H1 (cell line): ENCODE results near the gene WTIP. TPM values are rescaled to one million over a fixed set of nuclear protein-coding genes. Genes with fewer than 3 reads are reported as not detected.

Source experiments
- CTCF ChIA-PET: fragments of 300-600 bp; sonication (Branson Sonifier 250); formaldehyde crosslinking; loops from one replicate; lab custom pipeline; 2021; ENCODE audit not compliant: partially characterized antibody; lab: Charles Lee
- POLR2A ChIA-PET: fragments of 300-600 bp; sonication (Branson Sonifier 250); formaldehyde crosslinking; loops from one replicate; lab custom pipeline; 2021; ENCODE audit warnings: inconsistent platforms; ENCODE audit not compliant: partially characterized antibody; lab: Charles Lee
- DNase-seq, 2 experiments: peaks; one replicate each; pipeline versions ENCODE4 v3.0.0 to v3.0.0-alpha.2; 2010 to 2022; ENCODE audit warnings: low spot score in 2 of 2, low read depth in 1 of 2, mixed read lengths in 1 of 2
- FAIRE-seq: peaks from 2 replicates; lab custom pipeline; 2011; peaks lifted over from hg19 to GRCh38; lab: Jason Lieb, UNC
- H2AFZ ChIP-seq: 2 replicates; pipeline ENCODE4 v1.8.1; 2012; ENCODE audit warnings: low read length, inconsistent platforms
- H2AK5ac ChIP-seq: 2 replicates; pipeline ENCODE4 v1.6.1; 2013; ENCODE audit warnings: low read depth, low read length
- H2BK120ac ChIP-seq: replicated peaks from 2 replicates; pipeline ENCODE3; 2013; ENCODE audit warnings: low read depth, low read length, inconsistent platforms
- H2BK12ac ChIP-seq: 2 replicates; pipeline ENCODE4 v1.6.1; 2013; ENCODE audit warnings: low read depth, low read length
- H2BK15ac ChIP-seq: 2 replicates; pipeline ENCODE4 v1.6.1; 2013; ENCODE audit warnings: low read length
- H2BK20ac ChIP-seq: 2 replicates; pipeline ENCODE4 v1.6.1; 2013; ENCODE audit warnings: low read length
- H2BK5ac ChIP-seq: 2 replicates; pipeline ENCODE4 v1.6.1; 2013; ENCODE audit warnings: low read depth, low read length
- H3K14ac ChIP-seq: 2 replicates; pipeline ENCODE4 v1.6.1; 2013; ENCODE audit warnings: inconsistent platforms; ENCODE audit not compliant: insufficient read length
- H3K18ac ChIP-seq: 2 replicates; pipeline ENCODE4 v1.6.1; 2013; ENCODE audit warnings: low read length; ENCODE audit errors: extremely low read depth
- H3K23ac ChIP-seq: 2 replicates; pipeline ENCODE4 v1.6.1; 2013; ENCODE audit warnings: inconsistent platforms; ENCODE audit not compliant: insufficient read length
- H3K23me2 ChIP-seq: 2 replicates; pipeline ENCODE4 v1.6.1; 2013; ENCODE audit warnings: low read depth, low read length
- H3K27ac ChIP-seq: 2 replicates; pipeline ENCODE4 v1.6.1; 2011; ENCODE audit warnings: low read depth, low read length, inconsistent platforms
- H3K27me3 ChIP-seq, 4 experiments: replicated peaks in 1 of 4; 1 replicate in 1 of 4; 2 replicates in 3 of 4; pipeline versions ENCODE4 v1.6.1 to v1.8.1; 2011 to 2013; ENCODE audit warnings: low read length in 3 of 4, mild to moderate bottlenecking in 3 of 4, inconsistent platforms in 2 of 4, mixed read lengths in 2 of 4, moderate library complexity in 1 of 4; ENCODE audit not compliant: control insufficient read depth in 3 of 4, insufficient read depth in 3 of 4; ENCODE audit errors: extremely low read depth in 1 of 4
- H3K36me3 ChIP-seq, 4 experiments: 2 replicates each; pipeline versions ENCODE4 v1.6.1 to v1.8.1; 2011 to 2013; ENCODE audit warnings: mild to moderate bottlenecking in 4 of 4, low read length in 3 of 4, moderate library complexity in 2 of 4, control low read depth in 1 of 4, inconsistent platforms in 1 of 4; ENCODE audit not compliant: insufficient read depth in 4 of 4, control insufficient read depth in 2 of 4
- H3K4ac ChIP-seq: replicated peaks from 2 replicates; pipeline ENCODE3; 2013; ENCODE audit warnings: low read length, low read depth, mixed read lengths, inconsistent platforms; ENCODE audit not compliant: insufficient read length
- H3K4me1 ChIP-seq, 4 experiments: replicated peaks in 1 of 4; 1 replicate in 1 of 4; 2 replicates in 3 of 4; pipeline versions ENCODE4 v1.6.1 to v1.8.1; 2011 to 2013; ENCODE audit warnings: low read length in 3 of 4, inconsistent platforms in 2 of 4, mixed read lengths in 1 of 4; ENCODE audit not compliant: insufficient read depth in 4 of 4, control insufficient read depth in 3 of 4
- H3K4me2 ChIP-seq, 2 experiments: 2 replicates each; pipeline versions ENCODE4 v1.6.1 to v1.8.1; 2011 to 2013; ENCODE audit warnings: low read depth in 2 of 2, low read length in 2 of 2, control low read depth in 1 of 2, inconsistent platforms in 1 of 2, mild to moderate bottlenecking in 1 of 2; ENCODE audit not compliant: insufficient read depth in 1 of 2
- H3K4me3 ChIP-seq, 4 experiments: fragments of 200-600, 300-600 bp in 1 of 4; sonication (generic), shearing (Covaris generic), sonication (Bioruptor Twin) in 1 of 4; 2 replicates each; pipeline versions ENCODE4 v1.5.1 to v1.8.1; 2011 to 2016; ENCODE audit warnings: low read length in 4 of 4, low read depth in 3 of 4, control low read depth in 2 of 4, inconsistent platforms in 2 of 4, mild to moderate bottlenecking in 2 of 4, mixed read lengths in 1 of 4, moderate library complexity in 1 of 4; ENCODE audit not compliant: insufficient read depth in 2 of 4; ENCODE audit errors: extremely low read depth in 1 of 4
- H3K56ac ChIP-seq: replicated peaks from 2 replicates; pipeline ENCODE3; 2013; ENCODE audit warnings: low read depth, mild to moderate bottlenecking, mixed read lengths, low read length, inconsistent platforms; ENCODE audit not compliant: insufficient read length
- H3K79me1 ChIP-seq: 2 replicates; pipeline ENCODE4 v1.6.1; 2013; ENCODE audit warnings: low read depth, low read length, control low read depth
- H3K79me2 ChIP-seq, 2 experiments: 2 replicates each; pipeline versions ENCODE4 v1.6.1 to v1.8.1; 2012 to 2013; ENCODE audit warnings: low read length in 2 of 2, mild to moderate bottlenecking in 2 of 2, inconsistent platforms in 1 of 2; ENCODE audit not compliant: insufficient read depth in 2 of 2, control insufficient read depth in 1 of 2
- H3K9ac ChIP-seq, 4 experiments: replicated peaks in 1 of 4; 1 replicate in 1 of 4; 2 replicates in 3 of 4; pipeline versions ENCODE4 v1.6.1 to v1.8.1; 2011 to 2013; ENCODE audit warnings: low read depth in 3 of 4, low read length in 3 of 4, control low read depth in 2 of 4, mild to moderate bottlenecking in 2 of 4, moderate library complexity in 2 of 4, inconsistent platforms in 1 of 4; ENCODE audit errors: extremely low read depth in 1 of 4
- H3K9me3 ChIP-seq, 2 experiments: 2 replicates each; pipeline versions ENCODE4 v1.6.1 to v1.8.1; 2012 to 2013; ENCODE audit warnings: mild to moderate bottlenecking in 2 of 2, moderate library complexity in 2 of 2, control low read depth in 1 of 2, inconsistent platforms in 1 of 2, low read depth in 1 of 2, low read length in 1 of 2, mixed read lengths in 1 of 2; ENCODE audit not compliant: insufficient read depth in 2 of 2
- H4K20me1 ChIP-seq, 2 experiments: replicated peaks in 1 of 2; 2 replicates each; pipeline versions ENCODE3 to v1.8.1; 2011 to 2013; ENCODE audit warnings: inconsistent platforms in 2 of 2, low read length in 2 of 2, mild to moderate bottlenecking in 1 of 2; ENCODE audit not compliant: insufficient read depth in 2 of 2, control insufficient read depth in 1 of 2
- H4K5ac ChIP-seq: 2 replicates; pipeline ENCODE4 v1.6.1; 2013; ENCODE audit warnings: low read length, low read depth, mixed read lengths, inconsistent platforms; ENCODE audit not compliant: insufficient read length
- H4K8ac ChIP-seq: 2 replicates; pipeline ENCODE4 v1.8.0; 2013; ENCODE audit warnings: mild to moderate bottlenecking, moderate library complexity, low read length, inconsistent platforms; ENCODE audit not compliant: insufficient read depth; ENCODE audit errors: extremely low read depth
- H4K91ac ChIP-seq: replicated peaks from 2 replicates; pipeline ENCODE3; 2013; ENCODE audit warnings: low read length, mixed read lengths, inconsistent platforms; ENCODE audit not compliant: insufficient read length
- ASH2L ChIP-seq: fragments of 200-600, 300-600 bp; sonication (generic); IDR thresholded peaks from one replicate; pipeline ENCODE4 v1.7.1; 2017; ENCODE audit warnings: low read length
- CBX5 ChIP-seq: fragments of 300-800, 300-1000 bp; sonication (generic); IDR thresholded peaks from 2 replicates; pipeline ENCODE4 v1.7.1; 2016; ENCODE audit warnings: antibody characterized with exemption, low read length, low read depth
- CBX8 ChIP-seq: fragments of 300-800, 300-1000 bp; sonication (generic); IDR thresholded peaks from 2 replicates; pipeline ENCODE4 v1.7.1; 2016; ENCODE audit warnings: low read depth, low read length, borderline replicate concordance
- EGR1 ChIP-seq: IDR thresholded peaks from 2 replicates; pipeline ENCODE4 v1.6.1; 2011; ENCODE audit warnings: low read depth, low read length, borderline replicate concordance
- GABPA ChIP-seq: IDR thresholded peaks from 2 replicates; pipeline ENCODE4 v1.6.1; 2011; ENCODE audit warnings: mild to moderate bottlenecking, low read length, moderate library complexity, borderline replicate concordance; ENCODE audit not compliant: insufficient read depth
- GTF2F1 ChIP-seq: IDR thresholded peaks from 2 replicates; pipeline ENCODE4 v1.6.1; 2012; ENCODE audit warnings: low read depth, low read length, improper control_type of control experiment, borderline replicate concordance
- KDM1A ChIP-seq: fragments of 200-600, 300-600 bp; sonication (generic); IDR thresholded peaks from 2 replicates; pipeline ENCODE4 v1.7.1; 2016; ENCODE audit warnings: mild to moderate bottlenecking, low read length, borderline replicate concordance
- MAFK ChIP-seq: IDR thresholded peaks from 2 replicates; pipeline ENCODE4 v1.6.1; 2012; ENCODE audit warnings: low read depth, mild to moderate bottlenecking, improper control_type of control experiment, low read length
- RAD21 ChIP-seq, 2 experiments: IDR thresholded peaks in 1 of 2; conservative IDR thresholded peaks in 1 of 2; 2 replicates each; pipeline ENCODE4 v1.6.1; 2011; ENCODE audit warnings: low read depth in 2 of 2, low read length in 2 of 2, improper control_type of control experiment in 1 of 2, inconsistent platforms in 1 of 2, mild to moderate bottlenecking in 1 of 2, moderate library complexity in 1 of 2
- SIX5 ChIP-seq: IDR thresholded peaks from 2 replicates; pipeline ENCODE4 v1.6.1; 2011; ENCODE audit warnings: mild to moderate bottlenecking, low read depth, low read length
- SP2 ChIP-seq: IDR thresholded peaks from 2 replicates; pipeline ENCODE4 v1.6.1; 2012; ENCODE audit warnings: mild to moderate bottlenecking, low read length, inconsistent platforms
- SUZ12 ChIP-seq: fragments of 200-600 bp; sonication (generic); IDR thresholded peaks from 2 replicates; pipeline ENCODE4 v1.6.1; 2012; ENCODE audit warnings: mild to moderate bottlenecking, inconsistent platforms, low read length, moderate library complexity, mixed read lengths
- TCF12 ChIP-seq: IDR thresholded peaks from 2 replicates; pipeline ENCODE4 v1.6.1; 2011; ENCODE audit warnings: low read depth, mild to moderate bottlenecking, low read length
- WGBS, 2 experiments: shearing (Covaris generic) in 1 of 2; methylation state at CpG; one replicate each; pipeline versions ENCODE4 v1.1.6 to v1.1.7; 2013 to 2015; ENCODE audit warnings: low lambda C conversion rate in 2 of 2, mixed read lengths in 2 of 2, inconsistent platforms in 1 of 2, low coverage in 1 of 2, missing lambda C conversion rate in 1 of 2; ENCODE audit not compliant: insufficient replicate concordance in 2 of 2, insufficient coverage in 1 of 2, insufficient read length in 1 of 2; ENCODE audit errors: extremely low coverage in 1 of 2, missing lambda C conversion rate in 1 of 2; 5-methylcytosine and 5-hydroxymethylcytosine counted together
- polyA plus RNA-seq, 7 experiments: library from polyadenylated mRNA; depleted of rRNA in 3 of 7; stranded (reverse) in 5 of 7; unstranded in 2 of 7; fragments of >200 nt in 5 of 7; fragments of 200-250 nt in 2 of 7; gene quantifications; 1 replicate in 5 of 7; 2 replicates in 1 of 7; 4 replicates in 1 of 7; pipeline versions ENCODE4 v1.2.1 to v1.2.3, GENCODE V29; 2011 to 2013; ENCODE audit warnings: missing spikeins in 2 of 7, mixed read lengths in 2 of 7
- total RNA-seq: library from RNA; stranded (reverse); fragmentation: NEBNext Ultra II Directional; extraction: Animal tissue kit (Norgen Biotek cat#: 25700); gene quantifications from 2 replicates; pipeline ENCODE4 v1.2.1, GENCODE V29; 2021

Gene WTIP
- total and polyA plus RNA-seq, 2 of the 8 experiments (the other 6 are each of a cell fraction or from before 2014, with no cell fraction given): 8.7 to 15.4 TPM

DNA sequence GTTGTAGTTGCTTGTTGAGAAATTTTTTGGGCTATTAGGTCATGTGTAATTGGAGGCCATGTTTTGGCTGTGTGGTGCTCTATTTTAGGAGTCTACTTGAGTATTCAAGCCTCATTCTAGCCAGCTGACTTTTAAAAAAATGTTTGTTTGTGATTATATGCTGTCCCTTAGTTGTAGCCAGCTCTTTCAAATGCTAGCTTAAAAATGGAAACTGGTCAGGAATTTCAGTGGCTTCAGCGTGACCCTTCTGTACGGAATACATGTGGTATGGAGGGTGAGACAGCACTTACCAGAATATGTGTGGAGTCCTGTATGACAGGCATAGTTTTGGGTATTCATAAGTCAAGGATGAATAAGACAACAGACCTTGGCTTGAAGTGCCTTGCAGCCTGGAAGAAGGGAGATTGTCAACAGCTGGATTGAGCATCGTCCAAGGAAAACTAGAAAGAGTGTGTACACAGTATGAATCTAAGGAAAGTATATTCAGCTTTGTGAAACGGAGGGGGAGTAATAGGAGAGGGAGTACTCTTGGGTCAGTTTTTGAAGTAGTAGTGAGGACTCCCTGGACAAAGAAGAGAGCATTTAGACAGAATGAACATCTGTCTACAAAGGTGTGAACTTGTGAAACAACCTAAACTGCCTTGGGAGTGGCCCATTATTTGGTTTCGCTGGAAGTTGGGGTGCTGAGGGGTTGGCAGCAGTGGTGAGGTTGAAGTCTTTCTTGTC is 20.0 kb upstream of the WTIP start:
- H3K9me3 ChIP-seq: no peaks in the 10 kb centered on the region
- no peaks in the 10 kb centered on the region for H3K4me1 ChIP-seq
- H2AK5ac ChIP-seq: no peak overlapping the region
- no peak overlapping the region for H3K23ac ChIP-seq
- H3K36me3 ChIP-seq: peaks cover 36 to 89% (median 73%) of the 10 kb centered on the region in 4 experiments
- H3K27me3 ChIP-seq: no peaks in the 10 kb centered on the region
- H3K4me3 ChIP-seq: no peak overlapping the region
- no peak overlapping the region for H2BK120ac ChIP-seq
- H3K18ac ChIP-seq: no peak overlapping the region
- H2AFZ ChIP-seq: no peak overlapping the region
- H3K56ac ChIP-seq: no peak overlapping the region
- POLR2A ChIA-PET: interaction anchor here (1.0 to 6.0 kb wide), 4 partner anchors 10 to 27 kb away, joined by 3 to 47 read pairs (median 4); no protein-coding TSS in a partner anchor
- H4K20me1 ChIP-seq: peaks cover 0 to 7% of the 10 kb centered on the region in 2 experiments
- H3K9ac ChIP-seq: no peak overlapping the region
- no peak overlapping the region for H2BK20ac ChIP-seq
- H4K8ac ChIP-seq: no peak overlapping the region
- no peak overlapping the region for H2BK12ac ChIP-seq
- H2BK15ac ChIP-seq: no peak overlapping the region
- H3K79me1 ChIP-seq: peaks cover 9% of the 10 kb centered on the region
- H3K79me2 ChIP-seq: peaks cover 0 to 47% of the 10 kb centered on the region in 2 experiments; a peak in 3 of 4 replicates
- WGBS, 2 experiments: 89% methylated on average over 5 of the region's 5 CpGs; no CpG with 5 or more reads in 1 of the 2 experiments
- no peak overlapping the region for H4K91ac ChIP-seq
- DNase-seq (no peak), FAIRE-seq (no peak)
- no peaks in the 10 kb centered on the region for H3K23me2 ChIP-seq
- no peak overlapping the region for H3K14ac ChIP-seq
- no peak overlapping the region for H3K4ac ChIP-seq
- no peak overlapping the region for H4K5ac ChIP-seq
- H2BK5ac ChIP-seq: no peak overlapping the region
- no peak overlapping the region for H3K4me2 ChIP-seq
- CTCF ChIA-PET: interaction anchor here (0.6 kb wide), 1 partner anchor 114 kb away, joined by 3 read pairs; no protein-coding TSS in a partner anchor
- no peak overlapping the region for H3K27ac ChIP-seq
- TF ChIP-seq EGR1: no peak
- TF ChIP-seq CBX8: no peak
- TF ChIP-seq SP2: no peak
- TF ChIP-seq ASH2L: no peak
- TF ChIP-seq TCF12: no peak
- TF ChIP-seq SUZ12: no peak
- no peak for TF ChIP-seq GTF2F1
- TF ChIP-seq MAFK: no peak
- TF ChIP-seq SIX5: no peak
- no peak for TF ChIP-seq KDM1A
- no peak for TF ChIP-seq RAD21 (IDR thresholded peaks at IDR 0.05 in 1 of 2, conservative IDR thresholded peaks at IDR 0.05 in 1 of 2; ENCODE audit: low read depth in 2 of 2, low read length in 2 of 2)
- TF ChIP-seq CBX5: no peak
- no peak for TF ChIP-seq GABPA
